Stimulated activated CD4-positive, alpha-beta T cell treated with anti-CD3 and anti-CD28 coated beads, Interleukin-4, amount 100 ng/mL, for 24 hours (primary cell): ENCODE measurements around the gene FBXO17.

ENCODE experiments used
- DNase-seq: peaks from one replicate; pipeline ENCODE4 v3.0.0-alpha.2; 2020

Gene FBXO17

DNA sequence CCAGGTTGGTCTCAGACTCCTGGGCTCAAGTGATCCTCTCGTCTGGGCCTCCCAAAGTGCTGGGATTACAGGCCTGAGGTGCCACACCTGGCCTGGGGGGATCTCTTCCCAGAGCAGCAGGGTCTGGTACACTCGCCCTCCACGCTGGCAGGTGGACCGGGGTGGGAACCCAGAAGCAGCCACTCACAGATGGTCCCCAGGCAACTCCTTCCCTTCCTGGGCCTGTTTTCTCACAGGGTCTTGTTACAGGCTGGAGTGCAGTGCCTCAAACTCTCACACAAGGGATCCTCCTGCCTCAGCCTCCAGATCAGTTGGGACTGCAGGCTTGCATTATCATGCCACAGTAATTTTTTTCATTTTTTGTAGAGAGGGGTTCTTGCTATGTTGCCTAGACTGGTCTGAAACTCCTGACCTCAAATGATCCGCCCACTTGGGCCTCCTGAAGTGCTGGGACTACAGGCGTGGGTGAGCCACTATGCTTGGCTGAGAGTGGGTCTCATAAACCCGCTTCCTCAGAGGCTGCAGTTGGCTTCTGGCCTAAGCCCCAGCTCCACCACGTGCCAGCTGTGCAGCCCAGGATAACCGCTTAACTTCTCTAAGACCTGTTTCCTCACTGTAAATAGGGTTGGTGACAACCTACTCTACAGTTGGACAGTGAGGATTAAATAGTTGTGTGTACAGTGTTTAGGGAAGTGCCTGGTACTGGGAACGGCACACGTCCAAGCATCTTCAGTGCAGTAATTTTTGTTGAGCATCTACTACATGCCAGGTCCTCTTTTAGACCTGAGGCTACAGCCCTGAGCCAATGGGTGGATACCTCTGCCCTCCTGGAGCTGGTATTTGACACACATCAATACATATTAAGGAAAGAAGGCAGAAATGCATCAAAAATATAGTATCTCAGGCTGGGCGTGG is 62.7 kb downstream of the FBXO17 start:
- no peak for DNase-seq

- no peak for DNase-seq
These were observed 64.0 kb downstream of the FBXO17 start for GRCh38 chr19:38911388-38912001.

DNA sequence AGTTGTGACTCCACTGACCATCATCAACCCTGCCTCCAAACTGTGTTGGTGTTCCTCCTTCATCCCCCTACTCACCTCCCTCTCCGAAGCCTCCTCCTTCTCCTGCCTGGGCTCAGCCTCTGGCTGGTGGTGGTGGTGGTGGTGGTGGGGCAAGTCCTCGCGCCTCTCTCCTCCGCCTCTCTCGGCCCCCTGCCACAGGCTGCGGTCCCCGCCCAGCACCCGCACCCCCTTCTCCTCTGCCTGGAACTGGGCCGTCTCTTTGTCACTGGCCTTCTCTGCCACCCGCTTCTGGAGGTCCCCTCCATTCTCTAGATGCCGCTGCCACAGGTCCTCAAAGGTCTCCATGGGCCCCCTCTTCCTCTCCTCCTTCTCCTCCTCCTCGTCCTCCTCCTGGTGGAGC is 65.1 kb downstream of the FBXO17 start:
- no peak for DNase-seq

DNA sequence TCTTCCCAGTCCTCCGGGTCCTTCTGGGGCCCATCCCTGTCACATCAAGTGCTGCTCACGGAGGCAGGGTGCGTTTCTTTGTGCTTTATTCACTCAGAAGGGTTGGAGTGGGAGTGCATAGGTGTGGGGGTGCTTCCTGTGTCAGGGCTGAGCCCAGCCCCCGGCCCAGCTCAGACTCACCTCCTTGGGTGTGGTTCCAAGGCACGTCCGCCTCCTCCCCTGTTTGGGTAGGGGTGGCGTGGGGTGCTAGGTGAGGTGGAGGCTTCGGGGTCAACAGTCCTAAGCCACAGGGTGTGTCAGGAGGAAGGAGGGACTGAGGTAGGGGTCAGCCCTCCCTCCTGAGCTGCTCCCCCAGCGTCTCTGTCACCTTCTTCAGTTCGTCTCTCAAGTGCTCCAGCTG is 66.6 kb downstream of the FBXO17 start:
- no peak for DNase-seq

DNA sequence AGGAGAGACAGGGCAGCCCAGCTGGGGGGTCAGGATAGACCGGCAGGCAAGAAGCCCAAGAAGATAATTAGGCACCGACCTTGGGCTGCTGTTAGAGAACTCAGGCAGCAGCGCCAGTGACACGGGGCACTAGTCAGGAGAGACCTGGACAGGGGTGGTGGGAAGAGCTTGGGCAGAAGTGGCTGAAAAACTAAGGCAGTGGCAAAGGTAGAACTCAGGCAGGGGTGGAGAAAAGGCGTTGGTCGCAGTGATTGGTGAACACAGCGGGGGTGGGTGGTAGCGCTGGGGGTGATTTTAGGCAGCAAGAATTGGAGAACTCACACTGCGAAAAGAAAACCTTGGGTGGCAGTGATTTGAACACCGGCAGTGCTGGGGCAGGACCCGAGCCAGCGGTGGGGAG is 67.9 kb downstream of the FBXO17 start:
- DNase-seq, result no peak

- DNase-seq, result no peak
These were observed 68.3 kb downstream of the FBXO17 start for GRCh38 chr19:38907227-38907626.

- DNase-seq, result no peak
These were observed 69.9 kb downstream of the FBXO17 start for GRCh38 chr19:38905620-38906019.

GRCh38 chr19:38904581-38905539 is 70.7 kb downstream of the FBXO17 start:
- no peak for DNase-seq

GRCh38 chr19:38901683-38902082 is 73.9 kb downstream of the FBXO17 start:
- DNase-seq, result no peak

DNA sequence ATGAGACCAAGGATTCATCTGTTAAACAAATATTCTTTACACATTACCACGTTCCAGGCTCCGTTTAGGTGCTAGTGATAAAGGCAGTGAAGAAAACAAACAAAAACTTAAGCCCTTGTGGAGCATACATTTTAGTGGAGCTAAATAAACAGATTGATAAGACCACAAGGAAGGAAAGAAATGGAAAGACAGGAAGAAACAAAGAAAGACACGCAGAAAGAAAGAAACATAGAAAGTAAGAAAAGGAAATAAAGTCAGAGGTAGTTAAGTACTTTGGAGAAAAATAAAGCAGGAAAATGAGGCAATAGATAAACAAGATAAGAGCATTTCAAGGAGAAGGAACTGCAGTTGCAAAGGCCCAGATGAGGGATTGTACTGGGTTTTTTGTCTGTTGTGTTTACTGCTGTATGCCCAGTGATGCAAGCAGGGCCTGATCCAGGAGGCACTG is 74.8 kb downstream of the FBXO17 start:
- DNase-seq, result no peak

DNA sequence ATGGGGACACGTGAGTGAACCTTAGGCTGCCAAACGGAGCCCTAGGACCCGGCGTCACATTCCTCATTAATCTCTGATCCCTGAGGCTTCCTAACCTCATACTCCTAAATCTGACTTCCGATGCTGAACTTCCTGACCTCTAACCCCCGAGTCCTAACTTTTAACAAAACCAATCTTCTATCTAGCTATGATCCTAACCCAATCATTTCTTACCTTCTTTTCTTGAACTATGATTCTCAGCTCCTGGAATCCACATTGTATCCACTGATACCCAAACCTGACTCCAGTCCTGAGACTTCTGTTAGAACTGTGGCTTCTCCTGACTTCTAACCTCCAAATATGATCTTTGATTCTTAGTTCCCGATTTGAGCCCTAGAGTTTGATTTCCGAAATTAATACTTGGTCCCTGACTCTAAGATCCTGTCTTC is 75.3 kb downstream of the FBXO17 start:
- DNase-seq, result no peak

GRCh38 chr19:38899447-38900201 is 75.9 kb downstream of the FBXO17 start, which contains the start of the genes NFKBIB and SIRT2:
NFKBIB (plus strand) TSS chr19:38899969; CDS start chr19:38900033, 64 bp downstream.
SIRT2 (minus strand) TSS chr19:38899618; CDS start chr19:38899521, 97 bp downstream.
- peak; percentile 100 for DNase-seq

DNA sequence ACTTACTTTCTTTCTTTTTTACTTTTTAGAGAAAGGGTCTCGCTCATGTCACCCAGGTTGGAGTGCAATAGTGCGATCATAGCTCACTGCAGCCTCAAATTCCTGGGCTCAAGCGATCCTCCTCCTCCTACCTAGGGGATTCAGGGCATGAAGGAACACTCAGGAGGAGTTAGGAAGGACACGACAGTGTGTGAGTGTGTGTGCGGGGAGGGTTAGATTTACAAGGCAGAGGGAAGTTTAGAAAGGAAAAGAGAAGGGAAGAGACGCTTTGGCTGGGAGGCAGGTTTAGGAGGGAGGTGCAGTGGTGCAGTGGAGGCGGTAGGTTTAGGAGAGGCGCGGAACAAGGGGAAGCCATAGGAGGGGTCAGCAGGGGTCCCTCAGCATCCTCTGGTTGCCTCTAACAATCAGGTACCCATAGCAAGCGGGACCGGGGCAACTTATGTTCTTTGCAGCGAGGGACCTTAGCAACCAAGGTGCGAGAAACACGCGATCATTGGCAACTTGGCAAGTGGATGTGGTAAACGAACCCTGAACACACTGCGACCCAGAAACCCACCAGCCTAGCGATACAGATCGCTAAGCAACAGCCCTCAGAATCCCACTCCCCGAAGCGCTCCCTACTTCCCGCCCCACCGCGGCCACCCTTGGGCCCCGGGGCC is 76.6 kb downstream of the FBXO17 start:
- no peak for DNase-seq

DNA sequence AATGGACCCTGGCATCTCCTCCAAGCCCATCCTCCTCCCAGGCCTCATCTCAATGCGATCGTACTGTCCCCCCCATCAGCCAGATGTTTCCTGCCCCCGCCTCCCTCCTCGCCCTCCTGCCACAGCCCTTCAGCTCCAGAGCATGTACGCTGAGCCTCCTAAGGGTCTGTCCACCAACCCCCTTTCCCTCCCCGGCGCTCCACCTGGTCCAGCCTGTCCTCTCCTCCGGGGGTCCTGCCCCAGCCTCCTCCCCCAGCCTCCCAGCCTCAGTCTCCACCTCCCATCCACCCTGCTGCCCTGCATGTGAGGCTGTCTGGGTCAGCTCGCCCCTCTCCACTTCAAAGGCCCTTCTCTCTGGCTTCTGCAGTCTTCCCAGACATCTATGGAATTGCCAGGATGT is 80.6 kb downstream of the FBXO17 start:
- no peak for DNase-seq

GRCh38 chr19:38893341-38893771 is 82.2 kb downstream of the FBXO17 start:
- no peak for DNase-seq

DNA sequence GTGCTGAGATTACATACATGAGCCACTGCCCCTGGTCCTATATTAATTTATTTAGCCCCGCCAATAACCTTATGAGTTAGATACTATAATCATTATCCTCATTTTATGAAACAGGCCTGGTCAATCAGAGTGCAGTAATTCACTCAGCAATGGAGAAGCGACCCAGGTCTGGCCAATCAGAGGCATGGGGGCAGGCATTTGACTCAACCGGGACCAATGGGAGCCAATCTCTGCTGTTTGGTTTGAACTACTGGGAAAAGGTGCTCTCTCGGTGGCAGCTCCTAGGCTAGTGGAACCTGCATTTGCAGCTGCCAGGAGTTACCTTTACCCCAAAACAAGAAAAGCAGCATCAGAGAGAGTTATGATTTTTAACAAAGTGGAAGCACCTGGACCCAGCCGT is 82.7 kb downstream of the FBXO17 start:
- no peak for DNase-seq

GRCh38 chr19:38891771-38892170 is 83.8 kb downstream of the FBXO17 start:
- DNase-seq, result no peak
